ENCODE data around the gene LCN15.
"Not testable (repeated sequence)": the region's sequence is repeated elsewhere in the genome, so short reads cannot be mapped to it uniquely, and the experiment has no call there.

The LCN15 gene

DNA sequence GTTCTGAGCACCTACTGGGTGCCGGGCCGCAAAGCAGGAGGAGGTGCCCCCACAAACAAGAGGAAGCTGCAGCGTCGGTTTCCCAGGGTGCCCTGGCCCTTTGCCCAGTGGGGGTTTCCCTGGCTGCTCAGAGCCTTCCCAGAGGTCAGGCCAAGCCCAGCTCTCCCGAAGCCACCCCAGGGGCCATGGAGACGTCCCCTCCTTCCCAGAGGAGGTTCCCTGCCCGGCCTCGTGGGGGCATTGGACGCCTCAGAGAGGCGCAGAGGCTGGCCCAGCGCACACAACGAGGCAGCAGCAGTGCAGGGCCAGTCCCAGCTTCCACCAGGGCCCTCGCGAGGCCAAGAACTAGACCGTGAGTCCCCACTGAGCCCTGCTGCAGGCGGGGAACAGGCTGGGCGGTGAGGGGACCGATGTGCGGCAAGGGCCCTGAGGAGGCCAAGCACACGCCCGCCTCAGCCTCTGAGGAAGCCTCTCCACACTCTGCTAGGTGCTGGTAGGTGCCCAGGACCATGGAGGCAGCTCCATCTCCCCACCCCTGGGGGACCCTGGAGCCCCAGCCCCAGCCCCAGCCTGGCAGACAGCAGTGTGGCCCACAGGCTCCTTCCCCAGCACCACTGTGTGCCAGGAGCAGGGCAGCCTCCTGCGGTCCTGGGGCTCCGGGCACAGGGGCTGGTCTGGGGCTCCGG lies 45.0 kb downstream of the LCN15 start:
- no peak for DNase-seq

DNA sequence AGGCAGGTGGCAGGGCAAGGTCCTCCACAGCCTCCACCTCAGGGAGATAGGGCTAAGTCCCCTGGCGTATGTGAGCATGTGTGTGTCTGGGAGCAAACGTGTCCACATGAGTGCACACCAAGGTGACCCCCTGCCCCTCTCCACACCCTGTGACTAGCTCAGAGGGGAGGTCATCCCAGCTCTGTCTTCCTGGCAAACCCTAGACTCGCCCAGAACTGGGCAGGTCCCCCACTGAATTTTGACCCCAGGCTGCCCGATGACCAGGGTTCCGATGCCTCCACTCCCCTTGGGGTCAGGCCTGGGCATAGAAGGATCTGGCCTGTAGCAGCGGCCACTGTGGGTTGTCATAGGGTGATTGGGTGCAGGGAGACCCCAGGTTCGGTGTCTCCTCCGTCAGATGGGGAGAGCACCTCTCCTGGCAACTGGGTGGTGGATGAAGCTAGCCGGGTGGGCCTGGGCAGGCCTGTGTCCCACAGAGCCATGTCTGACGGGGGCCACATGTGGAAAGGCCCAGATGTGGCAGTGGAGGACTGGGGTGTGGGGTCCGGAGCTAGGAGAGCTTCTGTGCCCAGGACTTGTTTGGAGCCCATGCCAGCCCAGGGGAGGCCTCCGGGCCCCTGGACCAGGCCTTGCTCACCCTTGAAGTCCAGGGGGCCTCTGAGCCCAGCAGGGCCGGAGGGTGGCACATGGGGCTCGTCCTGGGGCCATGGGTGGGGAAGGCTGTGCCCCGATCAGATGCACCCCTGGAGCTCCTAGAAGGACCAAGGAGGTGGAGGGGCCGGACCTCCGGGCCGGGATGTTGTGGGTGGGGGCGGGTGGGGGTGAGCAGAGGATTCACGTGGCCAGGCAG lies 45.7 kb downstream of the LCN15 start:
- no peak for DNase-seq

DNA sequence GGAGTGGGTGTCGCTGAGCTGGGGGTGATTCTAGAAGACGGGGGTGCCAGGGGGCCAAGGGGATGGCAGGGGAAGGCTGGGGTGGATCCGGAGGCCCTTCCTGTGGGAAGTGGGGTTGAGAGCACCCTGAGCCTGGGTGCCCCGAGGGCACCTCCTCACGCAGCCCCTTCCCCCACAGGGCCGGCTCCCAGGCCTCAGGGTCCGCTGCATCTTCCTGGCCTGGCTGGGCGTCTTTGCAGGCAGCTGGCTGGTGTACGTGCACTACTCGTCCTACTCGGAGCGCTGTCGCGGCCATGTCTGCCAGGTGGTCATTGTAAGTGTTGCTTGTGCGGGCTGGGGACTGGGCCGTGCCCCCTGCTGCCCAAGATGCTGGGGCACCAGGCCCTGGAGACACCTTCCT lies 46.9 kb downstream of the LCN15 start:
- DNase-seq = no peak

DNA sequence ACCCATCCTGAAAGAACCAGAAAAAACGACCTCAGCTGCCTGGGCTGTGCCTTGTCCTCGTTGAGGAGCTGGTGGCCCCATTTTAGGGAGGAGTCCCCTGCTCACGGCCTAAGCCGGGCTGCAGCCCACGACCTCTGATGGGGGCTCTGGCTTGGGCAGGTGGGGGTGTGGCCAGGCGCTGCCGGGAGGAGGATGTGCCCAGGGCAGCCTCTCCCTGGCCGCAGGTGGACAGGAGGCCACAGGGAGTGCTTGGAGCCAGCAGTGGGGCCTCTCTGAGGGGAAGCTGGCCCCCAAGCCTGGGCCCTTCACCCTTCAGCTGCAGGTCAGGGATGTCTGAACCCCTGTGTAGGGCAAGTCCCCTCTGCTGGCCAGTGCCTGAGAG lies 49.4 kb downstream of the LCN15 start:
- DNase-seq = no peak

DNA sequence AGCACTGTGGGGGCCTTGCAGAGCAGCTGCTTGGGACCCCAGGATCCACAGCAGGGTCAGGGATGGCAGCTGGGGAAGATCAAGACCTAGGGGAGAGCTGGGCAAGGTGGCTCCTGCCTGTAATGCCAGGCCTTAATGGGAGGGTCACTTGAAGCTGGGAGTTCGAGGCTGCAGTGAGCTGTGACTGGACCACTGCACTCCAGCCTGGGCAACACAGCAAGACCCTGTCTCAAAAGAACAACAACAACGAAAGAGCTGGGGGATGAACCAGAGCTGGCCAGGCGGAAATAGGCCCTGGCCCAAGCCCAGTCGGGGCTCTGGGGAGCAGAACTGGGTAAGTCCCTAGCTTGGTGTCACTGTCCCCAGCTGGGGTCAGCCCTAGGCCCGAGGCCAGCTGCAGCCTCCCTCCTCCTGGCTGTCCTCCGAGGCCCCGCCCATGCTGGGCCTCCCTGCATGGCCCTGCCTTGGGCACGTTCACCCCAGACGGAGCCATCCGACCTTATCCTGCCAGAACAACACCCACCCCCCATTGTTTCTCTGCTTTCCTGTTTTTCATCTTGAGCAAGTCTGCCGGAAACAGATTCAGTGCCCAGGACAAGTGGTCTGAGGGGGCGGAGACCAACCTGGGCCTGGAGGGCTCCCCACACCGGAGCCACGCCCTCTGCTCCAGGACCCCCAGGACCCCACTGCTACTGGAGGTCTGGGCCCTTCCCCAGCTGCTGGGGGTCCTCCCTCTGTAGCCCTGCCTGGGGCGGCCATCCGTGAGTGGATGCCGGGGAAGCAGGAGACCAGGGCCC lies 50.0 kb downstream of the LCN15 start:
- no peak for DNase-seq

DNA sequence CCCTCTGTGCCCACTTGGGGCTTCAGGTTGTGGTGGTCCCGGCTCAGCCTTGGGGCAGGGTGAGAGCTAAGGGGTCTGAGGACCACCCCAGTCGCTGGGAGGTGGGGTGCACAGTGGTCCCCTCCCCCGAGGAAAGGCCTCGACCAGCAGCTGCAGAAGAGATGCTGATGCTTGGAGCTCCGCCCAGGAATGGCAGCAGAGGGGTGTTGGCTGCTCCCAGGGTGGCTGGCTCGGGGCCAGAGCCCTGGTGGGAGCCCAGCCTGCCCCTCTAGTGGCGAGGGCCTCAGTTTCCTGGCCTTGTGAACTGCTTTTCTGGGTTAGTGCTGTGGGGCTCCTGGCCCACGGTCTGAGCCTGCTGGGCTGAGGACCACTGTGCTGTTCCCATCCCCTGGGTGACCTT lies 50.8 kb downstream of the LCN15 start:
- DNase-seq = no peak

DNA sequence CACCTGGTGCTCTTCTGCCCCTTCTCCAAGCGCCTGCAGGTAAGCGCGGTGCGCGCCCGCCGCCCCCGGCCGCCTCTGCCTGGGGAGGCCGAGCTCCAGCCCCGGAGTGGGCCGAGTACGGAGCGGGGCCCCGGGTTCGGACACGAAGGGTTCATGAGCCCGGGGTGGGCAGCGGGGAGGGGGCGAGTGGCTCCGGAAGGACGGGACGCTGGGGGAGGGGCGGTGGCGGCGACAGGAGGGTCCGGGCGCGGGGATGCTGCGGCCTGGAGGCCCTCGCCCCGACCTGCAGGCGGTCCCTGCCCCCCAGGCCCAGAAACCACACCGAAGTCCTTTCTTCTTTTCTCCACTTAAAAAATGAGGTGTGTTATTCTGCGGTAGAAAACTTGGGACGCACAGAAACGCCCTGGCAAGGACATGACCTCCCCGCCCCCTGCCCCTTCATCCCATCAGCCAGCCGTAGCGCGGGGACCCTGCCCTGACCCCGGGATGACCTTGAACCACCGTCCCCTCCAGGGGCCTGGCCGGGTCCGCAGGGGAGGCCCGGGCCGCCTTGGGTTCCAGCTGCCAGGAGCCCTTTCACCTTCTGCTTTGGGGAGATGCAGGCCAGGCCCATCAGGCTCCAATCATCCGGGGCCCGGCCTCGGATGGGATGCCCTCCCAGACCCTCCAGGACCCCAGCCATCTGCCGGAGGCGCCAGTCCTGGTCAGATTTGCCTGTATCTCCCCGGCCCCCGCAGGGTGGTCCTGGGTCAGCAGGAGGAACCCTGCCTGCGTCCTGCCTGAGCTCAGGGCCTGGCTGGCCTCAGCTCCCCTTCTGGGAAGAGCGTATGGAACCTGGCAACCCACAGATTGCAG lies 51.4 kb downstream of the LCN15 start:
- no peak for DNase-seq

DNA sequence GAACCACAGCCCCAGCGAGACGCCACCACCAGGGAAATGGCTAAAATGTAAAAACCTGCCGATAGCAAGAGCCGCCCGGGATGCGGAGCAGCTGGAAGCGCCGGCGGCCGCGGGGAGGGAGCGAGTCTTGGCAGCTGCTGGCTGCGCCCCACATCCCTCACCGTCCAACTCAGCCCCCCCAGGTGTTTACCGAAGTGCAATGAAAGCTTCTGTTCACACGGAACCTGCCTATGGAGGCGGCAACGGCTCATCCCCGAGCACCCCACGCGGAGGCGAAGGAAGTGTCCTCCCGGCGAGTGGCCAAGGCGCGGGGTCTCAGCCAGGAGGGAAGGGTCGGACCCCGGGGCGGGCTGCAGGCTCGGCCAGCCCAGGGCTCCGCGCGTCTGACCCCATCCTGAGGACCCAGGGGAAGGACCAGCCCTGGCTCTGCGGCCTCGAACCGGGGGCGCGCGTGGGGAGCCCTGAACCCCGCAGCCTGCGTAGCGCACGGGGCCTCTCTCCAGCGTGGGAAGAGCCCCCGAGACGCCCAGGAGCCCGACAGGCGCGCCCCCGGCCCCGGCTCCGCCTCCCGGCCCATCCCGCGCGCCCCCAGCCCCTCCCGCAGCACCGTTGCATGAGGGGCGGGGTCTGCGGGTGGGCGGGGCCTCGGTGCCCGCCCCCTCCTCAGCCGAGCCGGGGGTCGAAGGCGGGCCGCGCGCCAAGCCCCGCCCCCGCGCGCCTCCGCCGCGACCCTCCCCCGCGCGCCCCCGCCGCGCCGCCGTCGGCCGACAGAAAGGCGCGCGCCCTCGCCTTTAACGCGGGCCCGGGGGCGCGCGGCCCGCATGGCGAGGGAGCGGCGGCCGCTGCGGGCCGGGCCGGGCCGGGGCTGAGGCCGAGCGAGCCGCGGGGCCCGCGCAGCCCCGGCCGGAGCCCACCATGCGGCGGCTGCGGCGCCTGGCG lies 52.3 kb downstream of the LCN15 start, which contains the start of gene DIPK1B:
Gene DIPK1B (plus strand): TSS at position 822 of the 939 bp plus-strand sequence. CDS start 94 bp downstream, at position 916.
- no peak for DNase-seq

DNA sequence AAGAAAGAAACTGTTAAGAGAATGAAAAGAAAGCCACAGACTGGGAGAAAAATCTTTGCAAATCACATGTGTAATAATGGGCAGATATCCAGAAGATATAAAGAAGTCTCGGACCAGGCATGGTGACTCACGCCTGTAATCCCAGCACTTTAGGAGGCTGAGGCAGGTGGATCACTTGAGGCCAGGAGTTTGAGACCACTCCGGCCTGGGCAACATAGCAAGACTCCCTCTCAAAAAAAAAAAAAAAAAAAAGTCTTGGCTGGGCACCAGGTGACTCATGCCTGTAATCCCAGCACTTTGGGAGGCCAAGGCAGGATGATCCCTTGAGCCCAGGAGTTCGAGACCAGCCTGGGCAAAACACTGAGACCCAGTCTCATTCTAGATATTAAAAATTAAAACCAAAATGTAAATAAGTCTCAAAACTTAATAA lies 53.1 kb downstream of the LCN15 start:
- not testable (repeated sequence) for DNase-seq

DNA sequence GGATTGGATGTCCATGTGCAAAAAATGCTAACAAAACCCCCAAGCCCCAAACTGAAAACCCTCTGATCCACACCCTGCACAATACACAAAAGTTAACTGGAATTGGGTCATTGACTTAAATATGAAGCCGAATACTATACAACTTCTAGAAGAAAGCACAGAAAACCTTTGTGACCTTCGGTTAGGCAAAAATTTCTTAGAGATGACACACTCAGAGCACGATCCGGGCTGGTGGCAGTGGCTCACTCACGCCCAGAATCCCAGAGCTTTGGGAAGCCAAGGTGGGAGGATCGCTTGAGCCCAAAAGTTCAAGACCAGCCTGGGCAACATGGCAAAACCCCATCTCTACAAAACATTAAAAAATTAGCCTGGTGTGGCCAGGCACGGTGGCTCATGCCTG lies 53.8 kb downstream of the LCN15 start:
- no peak for DNase-seq

Data from activated T-cell treated with anti-CD3 and anti-CD28 coated beads for 4 hours (primary cell).